ENCODE measurements around the gene SCGB1A1. TPM values are rescaled to one million over a fixed set of nuclear protein-coding genes. Genes with fewer than 3 reads are reported as not detected.

Gene SCGB1A1
- polyA plus RNA-seq, 1 of the 3 experiments (the other 2 are of a cell fraction): not detected

DNA sequence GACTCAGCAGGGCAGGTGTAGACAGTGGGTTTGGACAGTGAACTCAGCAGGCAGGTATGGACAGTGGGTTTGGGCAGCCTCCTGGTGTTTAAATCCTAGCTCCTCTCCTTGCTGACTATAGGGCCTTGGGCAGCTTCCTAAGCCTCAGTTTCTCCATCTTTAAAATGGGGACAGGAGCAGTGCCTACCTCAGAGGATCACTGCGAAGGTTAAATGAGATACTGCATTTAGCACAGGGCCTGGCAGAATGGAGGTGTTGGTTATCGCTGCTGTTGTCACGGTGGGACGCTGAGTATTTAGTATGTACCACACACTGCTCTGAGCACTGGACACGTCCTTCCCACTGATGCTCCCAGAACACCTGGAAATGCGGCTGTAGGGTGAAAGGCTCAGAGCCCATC, 14.4 kb upstream of the SCGB1A1 start:
- Histone ChIP-seq H3F3A (replicated peaks; ENCODE audit: insufficient read depth) (peaks cover 7% of the 10 kb centered on the region), H3K4me2 (no peak overlapping the region), H3K9ac (no peak overlapping the region), H4K20me1 (ENCODE audit: insufficient read depth) (no peaks in the 10 kb centered on the region), H2AFZ (ENCODE audit: low read depth) (no peak overlapping the region), H3K36me3 (replicated peaks in 1 of 2; ENCODE audit: control insufficient read depth in 1 of 2, insufficient read depth in 2 of 2, low read length in 1 of 2) (no peaks in the 10 kb centered on the region), H3K9me3 (no peaks in the 10 kb centered on the region), H3K27ac (ENCODE audit: low read depth in 2 of 2, low read length in 1 of 2) (no peak overlapping the region), H3K79me2 (ENCODE audit: insufficient read depth) (no peaks in the 10 kb centered on the region), H3K27me3 (ENCODE audit: insufficient read depth) (no peaks in the 10 kb centered on the region), H3K4me1 (ENCODE audit: control insufficient read depth in 1 of 2, insufficient read depth in 2 of 2, low read depth in 1 of 2, low read length in 1 of 2) (peaks cover 15 to 27% of the 10 kb centered on the region in 2 experiments; a peak in 3 of 4 replicates), H3K9me2 (no peaks in the 10 kb centered on the region), H3K4me3 (ENCODE audit: low read depth in 2 of 2, low read length in 1 of 2) (no peak overlapping the region)
- no peak for DNase-seq
- WGBS (ENCODE audit: low lambda C conversion rate): 88% methylated on average over 5 of the region's 6 CpGs
- ChIA-PET CTCF (interaction anchor here (0.6 to 5.5 kb wide), 5 partner anchors 12 to 583 kb away, joined by 3 to 39 read pairs (median 3); no protein-coding TSS in a partner anchor), POLR2A (no interaction called here)
- TF ChIP-seq, protein P1, sequence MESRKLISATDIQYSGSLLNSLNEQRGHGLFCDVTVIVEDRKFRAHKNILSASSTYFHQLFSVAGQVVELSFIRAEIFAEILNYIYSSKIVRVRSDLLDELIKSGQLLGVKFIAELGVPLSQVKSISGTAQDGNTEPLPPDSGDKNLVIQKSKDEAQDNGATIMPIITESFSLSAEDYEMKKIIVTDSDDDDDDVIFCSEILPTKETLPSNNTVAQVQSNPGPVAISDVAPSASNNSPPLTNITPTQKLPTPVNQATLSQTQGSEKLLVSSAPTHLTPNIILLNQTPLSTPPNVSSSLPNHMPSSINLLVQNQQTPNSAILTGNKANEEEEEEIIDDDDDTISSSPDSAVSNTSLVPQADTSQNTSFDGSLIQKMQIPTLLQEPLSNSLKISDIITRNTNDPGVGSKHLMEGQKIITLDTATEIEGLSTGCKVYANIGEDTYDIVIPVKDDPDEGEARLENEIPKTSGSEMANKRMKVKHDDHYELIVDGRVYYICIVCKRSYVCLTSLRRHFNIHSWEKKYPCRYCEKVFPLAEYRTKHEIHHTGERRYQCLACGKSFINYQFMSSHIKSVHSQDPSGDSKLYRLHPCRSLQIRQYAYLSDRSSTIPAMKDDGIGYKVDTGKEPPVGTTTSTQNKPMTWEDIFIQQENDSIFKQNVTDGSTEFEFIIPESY (IDR thresholded peaks at IDR 0.05; ENCODE audit: borderline replicate concordance, low read depth): no peak
- TF ChIP-seq, protein P2, sequence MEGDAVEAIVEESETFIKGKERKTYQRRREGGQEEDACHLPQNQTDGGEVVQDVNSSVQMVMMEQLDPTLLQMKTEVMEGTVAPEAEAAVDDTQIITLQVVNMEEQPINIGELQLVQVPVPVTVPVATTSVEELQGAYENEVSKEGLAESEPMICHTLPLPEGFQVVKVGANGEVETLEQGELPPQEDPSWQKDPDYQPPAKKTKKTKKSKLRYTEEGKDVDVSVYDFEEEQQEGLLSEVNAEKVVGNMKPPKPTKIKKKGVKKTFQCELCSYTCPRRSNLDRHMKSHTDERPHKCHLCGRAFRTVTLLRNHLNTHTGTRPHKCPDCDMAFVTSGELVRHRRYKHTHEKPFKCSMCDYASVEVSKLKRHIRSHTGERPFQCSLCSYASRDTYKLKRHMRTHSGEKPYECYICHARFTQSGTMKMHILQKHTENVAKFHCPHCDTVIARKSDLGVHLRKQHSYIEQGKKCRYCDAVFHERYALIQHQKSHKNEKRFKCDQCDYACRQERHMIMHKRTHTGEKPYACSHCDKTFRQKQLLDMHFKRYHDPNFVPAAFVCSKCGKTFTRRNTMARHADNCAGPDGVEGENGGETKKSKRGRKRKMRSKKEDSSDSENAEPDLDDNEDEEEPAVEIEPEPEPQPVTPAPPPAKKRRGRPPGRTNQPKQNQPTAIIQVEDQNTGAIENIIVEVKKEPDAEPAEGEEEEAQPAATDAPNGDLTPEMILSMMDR (IDR thresholded peaks at IDR 0.05): no peak
- TF ChIP-seq MXI1 (IDR thresholded peaks at IDR 0.05; ENCODE audit: low read depth, low read length) (no peak), TCF12 (IDR thresholded peaks at IDR 0.05) (no peak), EP300 (IDR thresholded peaks at IDR 0.05; ENCODE audit: borderline replicate concordance in 1 of 2, low read depth in 1 of 2, low read length in 1 of 2) (no peak), FOXJ3 (CRISPR knock-in tag; IDR thresholded peaks at IDR 0.05) (no peak), CHD2 (IDR thresholded peaks at IDR 0.05; ENCODE audit: low read length, partially characterized antibody) (no peak)
- TF ChIP-seq, protein P3, sequence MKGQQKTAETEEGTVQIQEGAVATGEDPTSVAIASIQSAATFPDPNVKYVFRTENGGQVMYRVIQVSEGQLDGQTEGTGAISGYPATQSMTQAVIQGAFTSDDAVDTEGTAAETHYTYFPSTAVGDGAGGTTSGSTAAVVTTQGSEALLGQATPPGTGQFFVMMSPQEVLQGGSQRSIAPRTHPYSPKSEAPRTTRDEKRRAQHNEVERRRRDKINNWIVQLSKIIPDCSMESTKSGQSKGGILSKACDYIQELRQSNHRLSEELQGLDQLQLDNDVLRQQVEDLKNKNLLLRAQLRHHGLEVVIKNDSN (IDR thresholded peaks at IDR 0.05; ENCODE audit: borderline replicate concordance, low read depth): no peak
- TF ChIP-seq, protein P4, sequence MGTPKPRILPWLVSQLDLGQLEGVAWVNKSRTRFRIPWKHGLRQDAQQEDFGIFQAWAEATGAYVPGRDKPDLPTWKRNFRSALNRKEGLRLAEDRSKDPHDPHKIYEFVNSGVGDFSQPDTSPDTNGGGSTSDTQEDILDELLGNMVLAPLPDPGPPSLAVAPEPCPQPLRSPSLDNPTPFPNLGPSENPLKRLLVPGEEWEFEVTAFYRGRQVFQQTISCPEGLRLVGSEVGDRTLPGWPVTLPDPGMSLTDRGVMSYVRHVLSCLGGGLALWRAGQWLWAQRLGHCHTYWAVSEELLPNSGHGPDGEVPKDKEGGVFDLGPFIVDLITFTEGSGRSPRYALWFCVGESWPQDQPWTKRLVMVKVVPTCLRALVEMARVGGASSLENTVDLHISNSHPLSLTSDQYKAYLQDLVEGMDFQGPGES (IDR thresholded peaks at IDR 0.05; ENCODE audit: low read depth, low read length): no peak

DNA sequence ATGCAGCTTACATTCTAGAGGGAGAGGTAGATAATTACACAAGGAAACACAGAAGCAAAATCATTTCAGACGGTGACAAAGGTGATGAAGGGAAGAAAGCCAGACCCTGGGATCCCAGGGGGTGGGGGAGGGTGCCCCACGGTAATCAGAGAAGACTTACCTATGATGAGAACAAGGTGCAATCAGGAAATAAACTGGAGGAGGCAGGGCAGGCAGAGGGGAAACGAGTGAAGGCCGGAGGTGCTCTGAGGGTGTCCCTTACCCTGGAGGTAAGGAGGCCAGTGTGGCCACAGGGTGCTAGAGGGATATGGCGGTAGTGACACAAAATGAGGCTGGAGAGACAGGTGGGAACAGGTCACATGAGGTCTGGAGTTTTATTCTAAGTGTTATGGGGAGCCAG, 13.9 kb upstream of the SCGB1A1 start:
- 82% methylated on average over 5 of the region's 5 CpGs for WGBS (ENCODE audit: low lambda C conversion rate)
- Histone ChIP-seq H3F3A (replicated peaks; ENCODE audit: insufficient read depth) (peaks cover 7% of the 10 kb centered on the region), H3K9ac (no peak overlapping the region), H3K4me3 (ENCODE audit: low read depth in 2 of 2, low read length in 1 of 2) (no peak overlapping the region), H3K36me3 (replicated peaks in 1 of 2; ENCODE audit: control insufficient read depth in 1 of 2, insufficient read depth in 2 of 2, low read length in 1 of 2) (no peaks in the 10 kb centered on the region), H4K20me1 (ENCODE audit: insufficient read depth) (no peaks in the 10 kb centered on the region), H3K27ac (ENCODE audit: low read depth in 2 of 2, low read length in 1 of 2) (no peak overlapping the region), H2AFZ (ENCODE audit: low read depth) (no peak overlapping the region), H3K9me3 (no peaks in the 10 kb centered on the region), H3K4me1 (ENCODE audit: control insufficient read depth in 1 of 2, insufficient read depth in 2 of 2, low read depth in 1 of 2, low read length in 1 of 2) (peaks cover 12 to 25% of the 10 kb centered on the region in 2 experiments; a peak in 3 of 4 replicates), H3K4me2 (no peak overlapping the region), H3K27me3 (ENCODE audit: insufficient read depth) (no peaks in the 10 kb centered on the region), H3K79me2 (ENCODE audit: insufficient read depth) (no peaks in the 10 kb centered on the region), H3K9me2 (no peaks in the 10 kb centered on the region)
- TF ChIP-seq GABPA (IDR thresholded peaks at IDR 0.05; ENCODE audit: low read depth): no peak
- TF ChIP-seq, protein P5, sequence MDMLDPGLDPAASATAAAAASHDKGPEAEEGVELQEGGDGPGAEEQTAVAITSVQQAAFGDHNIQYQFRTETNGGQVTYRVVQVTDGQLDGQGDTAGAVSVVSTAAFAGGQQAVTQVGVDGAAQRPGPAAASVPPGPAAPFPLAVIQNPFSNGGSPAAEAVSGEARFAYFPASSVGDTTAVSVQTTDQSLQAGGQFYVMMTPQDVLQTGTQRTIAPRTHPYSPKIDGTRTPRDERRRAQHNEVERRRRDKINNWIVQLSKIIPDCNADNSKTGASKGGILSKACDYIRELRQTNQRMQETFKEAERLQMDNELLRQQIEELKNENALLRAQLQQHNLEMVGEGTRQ (IDR thresholded peaks at IDR 0.05; ENCODE audit: borderline replicate concordance, low read depth, low read length): no peak
- TF ChIP-seq, protein P6, sequence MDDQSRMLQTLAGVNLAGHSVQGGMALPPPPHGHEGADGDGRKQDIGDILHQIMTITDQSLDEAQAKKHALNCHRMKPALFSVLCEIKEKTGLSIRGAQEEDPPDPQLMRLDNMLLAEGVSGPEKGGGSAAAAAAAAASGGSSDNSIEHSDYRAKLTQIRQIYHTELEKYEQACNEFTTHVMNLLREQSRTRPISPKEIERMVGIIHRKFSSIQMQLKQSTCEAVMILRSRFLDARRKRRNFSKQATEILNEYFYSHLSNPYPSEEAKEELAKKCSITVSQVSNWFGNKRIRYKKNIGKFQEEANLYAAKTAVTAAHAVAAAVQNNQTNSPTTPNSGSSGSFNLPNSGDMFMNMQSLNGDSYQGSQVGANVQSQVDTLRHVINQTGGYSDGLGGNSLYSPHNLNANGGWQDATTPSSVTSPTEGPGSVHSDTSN (IDR thresholded peaks at IDR 0.05): no peak
- TF ChIP-seq ELF1 (IDR thresholded peaks at IDR 0.05): no peak
- TF ChIP-seq RCOR1 (IDR thresholded peaks at IDR 0.05; ENCODE audit: low read length): no peak
- TF ChIP-seq, protein P4 (IDR thresholded peaks at IDR 0.05; ENCODE audit: low read depth, low read length): no peak
- no peak for TF ChIP-seq NRF1 (IDR thresholded peaks at IDR 0.05; ENCODE audit: low read depth, low read length)
- no peak for TF ChIP-seq FOXM1 (IDR thresholded peaks at IDR 0.05; ENCODE audit: low read depth)
- TF ChIP-seq EZH2phosphoT487 (IDR thresholded peaks at IDR 0.05; ENCODE audit: borderline replicate concordance, low read depth): no peak
- CTCF ChIA-PET: interaction anchor here (1.0 to 5.5 kb wide), 3 partner anchors 11 to 25 kb away, joined by 3 to 39 read pairs (median 3); no protein-coding TSS in a partner anchor
- POLR2A ChIA-PET: no interaction called here
- DNase-seq: no peak

Measured in SK-N-SH (cell line).